Kidney tubule cell (primary cell): ENCODE data around the gene NT5C3A.

ENCODE experiments used
- DNase-seq: peaks from one replicate; pipeline ENCODE4 v3.0.0-alpha.2; 2018; ENCODE audit warnings: low spot score

Gene NT5C3A

DNA sequence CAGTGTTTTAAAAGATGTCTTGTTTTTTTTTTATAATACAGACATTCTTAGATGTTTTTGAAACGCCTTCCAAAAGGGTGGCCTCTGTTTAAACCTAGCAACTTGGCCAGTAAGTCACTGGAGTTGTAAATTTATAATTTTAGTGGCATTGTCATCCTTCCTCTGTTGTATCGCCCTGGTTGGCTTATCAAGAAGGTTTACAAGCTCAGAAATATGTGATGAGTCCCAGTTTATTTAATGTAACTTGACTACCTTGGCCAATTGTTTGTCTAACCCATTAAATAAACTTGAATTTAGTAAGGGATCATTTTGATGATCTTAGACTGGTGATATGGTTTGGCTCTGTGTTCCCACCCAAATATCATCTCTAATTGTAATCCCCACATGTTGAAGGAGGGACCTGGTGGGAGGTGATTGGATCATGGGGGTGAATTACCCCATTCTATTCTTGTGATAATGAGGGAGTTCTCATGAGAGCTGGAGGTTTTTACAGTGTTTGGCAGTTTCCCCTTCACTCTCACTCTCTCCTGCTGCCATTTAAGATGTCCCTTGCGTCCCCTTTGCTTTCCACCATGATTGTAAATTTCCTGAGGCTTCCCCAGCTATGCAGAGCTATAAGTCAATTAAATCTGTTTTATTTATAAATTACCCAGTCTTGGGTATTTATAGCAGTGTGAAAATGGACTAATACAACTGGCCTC is 13.4 kb upstream of the NT5C3A start:
- DNase-seq: no peak

DNA sequence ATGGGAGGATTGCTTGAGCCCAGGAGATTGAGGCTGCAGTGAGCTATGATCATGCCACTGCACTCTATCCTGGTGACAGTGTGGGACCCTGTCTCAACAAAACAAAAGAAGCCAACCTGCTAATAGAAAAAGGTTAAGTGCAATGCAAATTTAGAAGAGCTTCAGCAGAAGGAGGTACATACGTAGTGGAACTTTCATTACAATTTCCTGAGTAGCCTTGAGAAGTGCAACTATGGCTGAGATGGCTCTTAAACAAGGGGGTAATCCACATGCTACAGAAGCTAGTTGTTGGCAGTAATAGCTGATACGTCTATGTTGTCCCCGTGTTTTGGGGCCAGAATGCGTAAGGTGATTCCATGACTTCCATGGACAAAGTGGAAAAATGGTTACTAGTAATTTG is 10.7 kb upstream of the NT5C3A start:
- DNase-seq: no peak

DNA sequence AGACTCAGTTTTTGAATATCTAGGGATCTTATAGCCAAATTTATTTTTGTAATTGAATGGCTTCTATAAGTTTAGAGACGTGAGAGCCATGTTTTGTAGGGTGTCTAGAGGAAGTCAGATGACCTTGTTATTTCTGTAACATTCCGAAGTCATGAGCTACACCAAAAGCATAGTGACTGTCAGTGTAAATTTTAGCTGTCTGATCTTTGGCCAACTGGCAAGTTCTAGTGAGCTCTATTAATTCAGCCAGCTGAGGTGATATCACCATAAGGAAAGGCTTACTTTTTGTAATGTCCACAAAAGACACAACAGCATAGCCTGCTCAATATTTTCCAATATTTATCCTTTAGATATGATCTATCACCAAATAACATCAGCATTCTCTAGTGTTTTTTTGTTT is 9.9 kb upstream of the NT5C3A start:
- peak; percentile 70 for DNase-seq

DNA sequence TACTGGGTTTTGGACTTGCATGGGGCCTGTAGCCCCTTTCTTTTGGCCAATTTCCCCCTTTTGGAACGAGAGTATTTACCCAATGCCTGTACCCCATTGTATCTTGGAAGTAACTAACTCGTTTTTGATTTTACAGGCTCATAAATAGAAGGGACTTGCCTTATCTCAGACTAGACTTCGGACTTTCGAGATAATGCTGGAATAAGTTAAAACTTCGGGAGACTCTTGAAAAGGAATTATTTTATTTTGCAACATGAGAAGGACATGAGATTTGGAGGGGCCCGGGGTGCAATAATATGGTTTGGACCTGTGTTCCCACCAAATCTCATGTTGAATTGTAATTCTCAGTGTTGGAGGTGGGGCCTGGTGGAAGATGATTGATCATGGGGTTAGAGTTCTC is 8.3 kb upstream of the NT5C3A start:
- no peak for DNase-seq

DNA sequence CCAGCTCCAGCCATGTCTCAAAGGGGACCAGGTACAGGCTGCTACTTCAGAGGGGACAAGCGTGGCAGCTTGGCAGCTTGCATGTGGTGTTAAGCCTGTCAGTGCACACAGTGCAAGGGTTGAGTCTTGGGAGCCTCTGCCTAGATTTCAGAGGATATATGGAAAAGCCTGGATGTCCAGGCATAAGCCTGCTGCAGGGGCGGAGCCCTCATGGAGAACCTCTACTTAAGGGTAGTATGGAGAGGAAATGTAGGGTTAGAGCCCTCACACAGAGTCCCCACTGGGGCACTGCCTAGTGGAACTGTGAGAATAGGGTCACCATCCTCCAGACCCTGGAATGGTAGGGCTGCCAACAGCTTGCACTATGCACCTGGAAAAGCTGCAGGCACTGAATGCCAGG is 7.7 kb upstream of the NT5C3A start:
- DNase-seq: no peak

DNA sequence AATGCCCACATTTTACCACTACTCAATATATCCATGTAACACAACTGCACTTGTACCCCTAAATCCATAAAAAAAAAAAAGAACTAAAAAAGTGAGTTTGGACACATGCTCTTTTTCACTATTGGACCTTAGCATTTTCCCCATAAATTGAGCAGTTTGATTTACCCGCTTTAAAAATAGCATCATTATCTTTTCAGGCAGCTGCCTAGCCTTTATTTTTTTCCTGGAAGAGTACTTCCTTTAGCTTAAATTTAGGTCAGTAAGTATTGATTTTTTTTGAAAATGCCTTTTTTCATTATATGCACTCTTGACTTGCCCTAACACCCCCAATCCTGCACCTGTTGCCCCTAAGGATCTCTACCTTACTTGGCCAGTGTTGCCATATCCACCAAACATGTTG is 5.3 kb upstream of the NT5C3A start:
- DNase-seq: no peak

DNA sequence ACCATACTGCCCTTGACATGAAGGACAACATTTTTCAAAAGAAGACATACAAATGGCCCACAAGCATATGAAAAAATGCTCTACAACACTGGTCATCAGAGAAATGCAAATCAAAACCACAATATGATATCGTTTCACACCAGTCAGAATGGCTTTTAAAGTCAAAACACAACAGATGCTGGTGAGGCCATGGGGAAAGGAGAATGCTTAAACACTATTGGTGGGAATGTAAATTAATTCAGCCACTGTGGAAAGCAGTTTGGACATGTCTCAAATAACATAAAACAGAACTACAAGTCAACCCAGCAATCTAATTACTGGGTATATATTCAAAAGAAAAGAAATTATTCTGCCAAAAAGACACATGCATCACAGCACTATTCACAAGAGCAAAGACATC is 4.2 kb upstream of the NT5C3A start:
- DNase-seq: no peak

DNA sequence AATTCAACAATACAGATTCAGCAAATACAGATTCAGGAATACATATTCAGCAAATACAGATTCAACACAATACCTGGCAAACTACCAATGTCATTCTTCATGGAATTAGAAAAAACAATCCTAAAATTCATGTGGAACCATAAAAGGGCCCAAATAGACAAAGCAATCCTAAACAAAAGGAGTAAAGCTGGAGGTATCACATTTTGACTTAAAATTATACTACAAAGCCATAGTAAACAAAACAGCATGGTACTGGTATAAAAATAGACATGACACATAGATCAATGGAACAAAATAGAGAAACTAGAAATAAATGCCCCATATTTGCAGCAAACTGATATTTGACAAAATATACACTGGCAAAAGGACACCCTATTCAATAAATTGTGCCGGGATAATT is 3.4 kb upstream of the NT5C3A start:
- DNase-seq: no peak

DNA sequence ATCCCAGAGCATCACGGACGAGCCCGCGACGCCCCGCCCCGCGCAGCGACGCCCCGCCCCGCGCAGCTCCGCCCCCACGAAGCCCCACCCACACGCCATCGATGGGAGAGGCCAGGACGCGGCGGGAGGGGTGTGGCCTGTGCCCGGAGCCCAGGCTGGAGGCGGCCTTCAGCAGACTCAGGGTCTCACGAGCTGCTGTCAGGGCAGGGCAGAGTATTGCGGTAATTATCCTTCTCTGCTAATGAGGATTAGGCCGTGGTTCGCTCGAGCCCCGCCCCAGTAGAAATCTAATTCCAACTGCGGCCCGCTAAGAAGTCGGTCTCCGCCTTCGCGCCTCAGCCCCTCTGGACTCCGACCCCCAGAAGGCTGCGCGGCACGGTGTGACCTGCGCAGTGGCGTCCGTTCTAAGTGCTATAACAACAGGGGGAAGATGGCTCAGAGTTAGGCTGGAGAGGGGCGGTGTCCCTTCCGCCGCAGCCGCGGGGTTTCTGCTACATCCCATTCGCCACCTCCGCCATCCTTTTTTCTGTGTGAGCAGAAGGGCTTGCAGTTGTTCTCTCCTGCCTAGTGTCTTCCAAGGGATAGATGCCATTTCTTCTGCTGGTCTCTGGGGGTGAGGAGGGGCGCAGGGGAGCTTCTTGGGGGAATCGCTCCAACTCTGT is 337 bp upstream of the NT5C3A start:
- DNase-seq: peak; percentile 96

DNA sequence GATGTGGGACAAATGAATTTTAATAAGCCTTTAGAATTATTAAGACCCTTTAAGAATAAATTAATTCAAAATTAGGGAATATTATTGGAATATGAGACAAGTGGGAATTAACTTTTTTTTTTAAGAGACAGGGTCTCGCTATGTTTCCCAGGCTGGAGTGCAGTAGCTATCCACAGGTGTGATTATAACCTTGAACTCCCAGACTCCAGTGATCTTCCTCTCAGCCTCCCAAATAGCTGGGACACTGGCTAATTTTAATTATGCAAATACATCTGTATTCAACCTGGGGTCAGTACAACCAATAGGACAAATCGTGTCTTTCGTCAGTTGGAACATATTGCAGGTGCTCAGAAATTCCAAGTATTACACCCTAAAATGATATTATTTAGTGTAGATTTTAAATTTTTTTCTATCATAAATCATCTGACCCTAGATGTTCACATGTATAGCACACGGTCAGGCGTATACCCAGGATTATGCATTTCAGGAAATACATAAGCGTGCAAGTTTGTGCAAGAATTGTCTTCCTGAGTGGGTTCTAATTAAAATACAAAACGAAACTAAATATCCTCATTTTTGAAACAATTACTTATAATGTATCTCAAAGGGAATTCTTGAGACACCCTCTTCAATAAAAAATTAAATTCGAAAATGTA is 1.2 kb downstream of the NT5C3A start:
- no peak for DNase-seq

DNA sequence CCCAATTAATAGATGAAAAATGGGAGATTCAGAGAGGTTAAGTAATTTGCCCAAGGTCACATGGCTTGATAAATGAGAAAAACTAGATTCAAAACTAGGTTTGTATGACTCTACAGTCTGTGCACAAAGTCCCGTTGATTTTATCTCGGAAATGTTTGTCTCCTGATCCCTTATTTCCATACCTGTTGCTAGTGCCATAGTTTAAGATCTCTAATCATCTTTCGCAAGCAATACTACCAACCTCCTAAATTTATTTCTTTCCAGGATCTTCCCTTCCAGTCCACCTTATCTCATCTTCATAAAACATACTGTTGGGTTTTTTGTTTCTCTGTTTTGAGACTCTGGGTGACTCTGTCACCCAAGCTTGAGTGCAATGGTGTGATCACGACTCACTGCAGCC is 2.9 kb downstream of the NT5C3A start:
- DNase-seq: no peak

DNA sequence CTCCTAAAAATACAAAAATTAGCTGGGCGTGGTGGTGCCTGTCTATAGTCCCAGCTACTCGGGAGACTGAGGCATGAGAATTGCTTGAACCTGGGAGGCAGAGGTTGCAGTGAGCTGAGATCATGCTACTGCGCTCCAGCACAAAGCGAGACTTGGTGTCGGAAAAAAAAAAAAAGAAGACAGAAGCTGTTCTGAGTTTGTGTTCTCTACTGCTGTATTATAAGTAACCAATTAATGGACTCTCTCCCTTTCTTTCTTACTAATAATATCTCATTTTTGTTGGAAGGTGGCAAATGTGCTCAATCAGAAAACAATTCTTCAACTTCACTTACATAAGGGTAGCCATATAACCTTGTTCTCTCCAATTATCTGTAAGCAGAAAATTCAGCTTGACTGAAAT is 7.4 kb downstream of the NT5C3A start:
- no peak for DNase-seq

DNA sequence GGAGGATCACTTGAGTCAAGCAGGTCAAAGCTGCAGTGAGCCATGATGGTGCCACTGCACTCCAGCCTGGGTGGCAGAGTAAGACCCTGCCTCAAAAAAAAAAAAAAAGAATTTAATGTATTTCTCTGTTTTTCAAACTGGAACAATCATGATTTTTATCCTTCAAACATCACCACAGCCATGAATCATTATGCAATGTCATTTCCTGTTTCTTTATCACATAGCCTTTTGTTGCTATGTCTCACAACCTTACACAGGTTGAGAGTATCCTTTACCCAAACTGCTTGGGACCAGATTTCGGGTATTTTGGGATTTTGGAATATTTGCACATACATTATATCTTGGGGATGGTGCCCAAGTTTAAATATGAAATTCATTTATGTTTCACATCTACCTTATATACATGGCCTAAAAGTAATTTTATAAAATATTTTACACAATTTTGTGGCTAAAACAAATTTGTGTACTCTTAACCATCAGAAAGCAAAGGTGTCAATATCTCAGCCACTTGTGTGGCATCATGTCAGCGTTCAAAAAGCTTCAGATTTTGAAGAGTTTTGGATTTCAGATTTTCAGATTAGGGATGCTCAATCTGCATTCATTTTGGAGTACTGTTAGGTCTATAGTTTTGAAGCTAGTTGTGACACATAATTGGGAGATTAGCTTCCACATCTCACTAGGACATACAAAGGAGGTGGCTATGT is 8.2 kb downstream of the NT5C3A start:
- peak; percentile 53 for DNase-seq

DNA sequence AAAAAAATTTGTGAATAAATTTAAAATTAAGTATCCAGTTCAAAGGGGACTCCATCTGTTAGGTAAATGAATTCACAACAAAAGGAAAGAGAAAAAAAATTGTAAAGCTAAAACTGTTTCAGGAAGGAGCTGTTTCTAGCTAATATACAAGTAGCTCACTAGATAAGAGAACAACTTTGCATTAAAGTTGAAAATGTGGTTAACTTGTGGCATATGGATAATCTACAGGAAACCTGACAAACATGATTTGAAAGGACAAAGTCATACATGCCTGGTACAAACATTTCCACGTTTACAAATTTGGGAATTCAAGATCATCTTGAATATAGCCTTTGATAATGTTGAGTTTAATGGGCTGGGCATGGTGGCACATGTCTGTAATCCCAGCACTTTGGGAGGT is 8.9 kb downstream of the NT5C3A start:
- DNase-seq: no peak

DNA sequence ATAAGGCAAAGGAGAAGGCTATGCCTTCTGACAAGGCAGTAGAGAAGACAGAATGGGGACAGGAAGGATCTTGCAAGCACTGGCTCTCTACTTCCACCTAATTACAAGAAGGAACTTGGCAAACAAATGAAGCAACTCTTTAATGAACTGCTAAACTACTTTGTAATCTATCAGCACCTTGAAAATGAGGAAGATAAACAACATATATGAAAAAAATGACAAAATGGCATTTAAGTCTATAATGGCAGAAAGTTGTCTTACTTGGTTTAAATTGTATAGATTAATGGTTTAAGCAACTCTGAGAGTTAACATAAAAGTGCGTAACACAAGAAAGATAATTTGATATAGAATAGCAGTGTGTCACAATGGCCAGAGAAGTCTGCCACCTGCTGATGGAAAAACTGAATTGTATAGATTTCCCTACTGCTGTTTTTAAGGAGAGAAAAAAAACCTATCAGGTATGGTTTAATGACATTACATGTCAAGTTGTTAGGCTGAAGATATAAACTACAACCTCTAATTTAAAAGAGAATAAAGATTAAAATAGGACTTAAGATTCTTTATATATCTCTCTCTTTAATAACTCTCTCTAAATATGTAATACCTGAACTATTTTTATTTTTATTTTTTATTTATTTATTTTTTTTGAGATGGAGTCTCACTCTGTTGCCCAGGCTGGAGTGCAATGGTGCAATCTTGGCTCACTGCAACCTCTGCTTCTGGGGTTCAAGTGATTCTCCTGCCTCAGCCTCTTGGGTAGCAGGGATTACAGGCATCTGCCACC is 11.8 kb downstream of the NT5C3A start:
- peak; percentile 48 for DNase-seq

DNA sequence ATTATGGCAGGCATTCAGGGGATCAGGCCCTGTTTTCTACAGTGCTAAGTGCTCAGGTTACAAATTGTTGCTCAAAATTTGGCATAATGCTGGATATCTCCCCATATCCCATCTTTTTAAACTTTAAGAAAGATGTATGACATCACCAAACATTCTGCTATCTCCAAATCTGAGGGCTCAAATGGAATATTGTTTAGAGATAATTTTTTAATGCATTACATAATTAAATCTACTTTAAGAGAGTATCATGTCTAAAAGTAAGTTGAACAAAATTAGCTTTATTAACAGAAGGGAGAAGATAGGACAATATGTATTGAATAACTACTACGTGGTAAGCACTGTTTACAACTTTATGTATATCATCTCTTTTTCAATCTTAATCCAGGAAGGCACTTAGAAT is 13.9 kb downstream of the NT5C3A start:
- DNase-seq: no peak

DNA sequence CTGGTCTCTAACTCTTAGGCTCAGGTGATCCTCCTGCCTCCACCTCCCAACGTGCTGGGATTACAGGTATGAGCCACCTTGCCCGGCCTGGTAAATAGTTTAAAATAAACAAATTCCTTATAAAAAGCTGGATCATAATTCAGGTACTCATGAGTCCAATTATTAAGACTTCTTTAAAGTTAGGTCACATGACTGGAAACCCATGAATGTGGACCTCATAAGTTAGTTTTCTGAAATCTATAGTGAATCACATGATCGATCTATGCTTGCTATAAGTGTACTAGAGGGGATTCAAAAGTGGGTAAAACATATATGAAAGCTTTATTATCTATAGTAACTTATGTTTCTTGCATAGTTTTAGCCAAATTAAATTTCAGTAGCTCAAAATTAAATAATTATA is 14.3 kb downstream of the NT5C3A start:
- DNase-seq: no peak

DNA sequence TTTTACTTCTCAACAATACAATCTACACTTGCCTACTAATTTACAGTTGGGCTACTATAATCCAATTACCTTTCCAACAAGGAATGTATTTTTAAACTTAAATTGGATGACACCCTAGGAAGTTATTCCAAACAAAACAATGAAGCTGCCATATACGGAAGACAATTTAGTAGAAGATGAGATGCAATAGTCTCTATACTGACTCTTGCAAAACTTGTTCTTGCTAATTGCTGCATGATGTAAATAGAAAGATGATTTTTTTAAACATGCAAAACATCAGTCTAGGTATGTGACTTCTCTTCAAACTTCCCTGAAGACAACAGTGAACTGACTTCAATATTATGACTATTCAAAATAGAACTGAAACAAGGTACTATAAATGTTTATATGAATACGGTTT is 17.6 kb downstream of the NT5C3A start:
- DNase-seq: no peak

DNA sequence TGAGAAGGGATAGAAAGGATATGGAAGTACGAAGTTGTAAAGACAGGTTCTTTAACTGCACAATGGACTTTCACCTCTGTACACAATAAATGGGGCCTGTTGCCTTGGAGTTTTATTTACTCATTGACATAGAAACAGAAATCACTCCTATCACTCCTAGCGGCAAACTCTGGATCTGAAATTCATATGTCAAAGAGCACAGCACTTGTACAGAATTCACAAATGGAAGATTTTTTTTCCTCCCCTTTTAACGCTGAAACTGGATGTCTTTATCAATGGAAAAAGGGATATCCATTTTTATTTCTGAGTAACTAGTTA is 18.2 kb downstream of the NT5C3A start:
- peak; percentile 51 for DNase-seq

DNA sequence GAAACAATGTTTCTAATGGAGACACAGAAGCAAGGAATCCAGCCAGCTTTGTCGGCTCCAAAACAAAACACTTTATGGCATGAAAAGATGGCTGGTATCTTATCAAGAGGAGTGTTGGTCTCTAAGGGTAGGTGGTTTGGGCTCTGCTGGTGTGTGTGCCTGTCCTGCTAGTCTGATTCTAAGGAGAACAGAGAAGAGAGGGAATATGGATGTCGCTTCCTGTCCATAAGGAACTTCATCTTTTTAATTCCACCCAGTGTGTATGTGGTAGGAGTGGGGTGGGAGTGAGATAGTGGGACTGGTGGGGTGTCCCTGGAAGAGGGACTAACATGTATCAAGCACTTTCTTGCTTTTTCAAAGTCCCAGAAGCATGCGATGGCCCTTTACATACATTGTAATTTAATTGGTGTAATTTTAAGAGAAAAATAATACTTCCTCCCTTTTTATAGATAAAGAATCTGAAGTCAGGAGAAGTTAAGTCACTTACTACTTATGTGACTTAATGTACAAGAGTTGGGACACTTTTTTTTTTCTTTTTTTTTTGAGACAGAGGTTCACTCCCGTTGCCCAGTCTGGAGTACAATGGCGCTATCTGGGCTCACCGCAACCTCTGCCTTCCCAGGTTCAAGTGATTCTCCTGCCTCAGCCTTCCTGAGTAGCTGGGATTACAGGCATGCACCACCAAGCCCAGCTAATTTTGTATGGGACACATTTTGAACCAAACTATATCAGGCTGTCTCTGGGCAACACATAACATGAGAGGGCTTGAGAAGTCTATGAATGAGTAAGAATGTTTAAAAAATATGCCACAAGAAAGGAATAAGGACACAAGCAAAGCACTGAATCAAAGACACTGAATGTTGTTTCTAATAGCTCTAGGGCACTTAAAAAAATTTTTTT is 18.8 kb downstream of the NT5C3A start:
- no peak for DNase-seq
